ENCODE results near the gene PSMG3.
A peak's percentile ranks its signal among the peaks of the same experiment; 100 is the strongest.

PSMG3 gene, protein sequence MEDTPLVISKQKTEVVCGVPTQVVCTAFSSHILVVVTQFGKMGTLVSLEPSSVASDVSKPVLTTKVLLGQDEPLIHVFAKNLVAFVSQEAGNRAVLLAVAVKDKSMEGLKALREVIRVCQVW

DNA sequence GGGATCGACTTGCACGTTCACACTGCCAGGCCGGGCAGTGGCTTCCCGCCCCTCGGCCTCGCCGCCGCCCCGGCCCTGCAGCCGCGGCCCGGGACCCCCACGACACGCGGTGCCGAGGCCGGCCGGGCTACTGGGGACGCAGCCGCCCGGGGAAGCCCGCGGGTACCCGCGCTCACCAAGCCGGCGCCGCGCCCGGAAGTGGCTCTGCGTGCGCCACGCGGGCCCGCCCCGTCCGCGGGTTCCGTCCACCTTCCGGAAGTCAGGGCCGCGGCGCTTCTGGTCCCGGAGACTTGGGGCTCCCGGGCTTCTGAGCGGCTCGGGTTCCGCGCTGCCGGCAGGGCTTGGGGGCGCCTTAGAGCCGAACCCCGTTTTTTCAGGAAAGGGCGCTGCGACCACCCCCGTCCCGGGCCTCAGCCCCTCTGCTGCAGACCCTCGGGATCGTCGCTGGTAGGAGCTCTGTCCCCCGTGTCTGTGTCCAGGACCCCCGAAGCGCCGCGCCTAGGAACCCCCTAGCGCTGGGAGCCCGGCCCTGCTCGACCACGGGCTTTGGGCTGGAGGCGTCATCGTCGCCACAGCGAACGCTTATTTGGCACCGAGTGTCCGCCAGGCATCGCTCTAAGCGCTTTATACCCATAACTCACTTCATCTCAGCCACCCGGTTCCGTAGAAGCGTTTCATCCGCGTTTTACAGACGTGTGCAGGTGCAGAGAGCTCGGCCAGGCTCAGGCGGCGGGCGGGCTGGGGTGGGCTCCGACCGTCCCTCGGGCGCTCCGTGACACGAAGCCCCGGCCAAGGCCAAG, at the start of gene PSMG3:
PSMG3 (minus strand) TSS at position 200 of the 800 bp plus-strand sequence. CDS start 693 bp downstream, outside the sequence.
- Histone ChIP-seq H3K27me3 (ENCODE audit: low read depth) (no peaks in the 10 kb centered on the region), H3K9me3 (no peaks in the 10 kb centered on the region), H3K4me1 (peaks cover 2% of the 10 kb centered on the region), H3K36me3 (replicated peaks) (peaks cover 22% of the 10 kb centered on the region), H3K4me3 (peak within 1 kb of the TSS; percentile 95)
- peak; percentile 80 to 91 for DNase-seq (ENCODE audit: low spot score in 2 of 2)
- in situ Hi-C loops (cut with MboI; ENCODE audit: low sequenced_read_pairs): no loop called here

DNA sequence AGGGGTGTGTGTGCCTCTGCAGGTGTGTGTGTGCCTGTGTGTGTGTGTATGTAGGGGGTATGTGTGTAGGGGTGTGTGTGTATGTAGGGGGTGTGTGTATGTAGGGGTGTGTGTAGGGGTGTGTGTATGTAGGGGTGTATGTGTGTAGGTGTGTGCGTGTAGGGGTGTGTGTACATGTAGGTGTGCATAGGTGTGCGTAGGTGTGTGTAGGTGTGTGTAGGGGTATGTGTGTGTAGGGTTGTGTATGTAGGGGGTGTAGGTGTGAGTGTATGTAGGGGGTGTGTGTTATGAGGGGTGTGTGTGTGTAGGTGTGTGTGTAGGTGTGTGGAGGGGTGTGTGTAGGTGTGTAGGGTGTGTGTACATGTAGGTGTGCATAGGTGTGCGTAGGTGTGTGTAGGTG, 48.6 kb upstream of the PSMG3 start:
- Histone ChIP-seq H3K9me3 (no peaks in the 10 kb centered on the region; the same call in 1 of the 2 replicates), H3K4me3 (no peak overlapping the region), H3K27me3 (ENCODE audit: low read depth) (no peaks in the 10 kb centered on the region), H3K4me1 (no peaks in the 10 kb centered on the region), H3K36me3 (replicated peaks) (no peaks in the 10 kb centered on the region)
- DNase-seq (ENCODE audit: low spot score in 2 of 2): no peak
- in situ Hi-C loops (cut with MboI; ENCODE audit: low sequenced_read_pairs): no loop called here

DNA sequence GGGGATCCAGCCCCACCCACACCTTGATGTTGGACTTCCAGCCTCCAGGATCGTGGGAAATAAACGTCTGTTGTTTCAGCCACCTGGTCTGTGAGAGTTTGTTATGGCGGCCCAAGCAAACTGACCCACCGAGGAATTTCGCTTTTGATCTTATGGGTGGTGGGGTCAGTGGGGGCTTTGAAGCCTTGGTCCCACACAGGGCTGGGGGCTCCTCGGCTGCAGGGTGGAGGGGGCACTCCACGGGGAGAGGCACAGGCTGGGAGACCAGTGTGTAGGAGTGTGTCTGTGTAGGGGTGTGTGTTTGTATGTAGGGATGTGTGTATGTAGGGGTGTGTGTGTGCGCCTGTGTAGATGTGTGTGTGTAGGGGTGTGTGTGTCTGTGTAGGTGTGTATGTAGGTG, 48.1 kb upstream of the PSMG3 start:
- no peaks in the 10 kb centered on the region for H3K4me1 ChIP-seq
- DNase-seq (ENCODE audit: low spot score in 2 of 2): no peak
- in situ Hi-C loops (cut with MboI; ENCODE audit: low sequenced_read_pairs): no loop called here
- no peaks in the 10 kb centered on the region for H3K27me3 ChIP-seq (ENCODE audit: low read depth)
- H3K4me3 ChIP-seq: no peak overlapping the region
- H3K36me3 ChIP-seq (replicated peaks): no peaks in the 10 kb centered on the region
- H3K9me3 ChIP-seq: no peaks in the 10 kb centered on the region; the same call in 1 of the 2 replicates

GRCh38 chr7:1616741-1617140, 46.9 kb upstream of the PSMG3 start:
- no peak for DNase-seq (ENCODE audit: low spot score in 2 of 2)
- in situ Hi-C loops (cut with MboI; ENCODE audit: low sequenced_read_pairs): no loop called here
- H3K4me1 ChIP-seq: no peaks in the 10 kb centered on the region
- H3K9me3 ChIP-seq: no peaks in the 10 kb centered on the region; the same call in 1 of the 2 replicates
- H3K4me3 ChIP-seq: no peak overlapping the region
- no peaks in the 10 kb centered on the region for H3K27me3 ChIP-seq (ENCODE audit: low read depth)
- no peaks in the 10 kb centered on the region for H3K36me3 ChIP-seq (replicated peaks)

DNA sequence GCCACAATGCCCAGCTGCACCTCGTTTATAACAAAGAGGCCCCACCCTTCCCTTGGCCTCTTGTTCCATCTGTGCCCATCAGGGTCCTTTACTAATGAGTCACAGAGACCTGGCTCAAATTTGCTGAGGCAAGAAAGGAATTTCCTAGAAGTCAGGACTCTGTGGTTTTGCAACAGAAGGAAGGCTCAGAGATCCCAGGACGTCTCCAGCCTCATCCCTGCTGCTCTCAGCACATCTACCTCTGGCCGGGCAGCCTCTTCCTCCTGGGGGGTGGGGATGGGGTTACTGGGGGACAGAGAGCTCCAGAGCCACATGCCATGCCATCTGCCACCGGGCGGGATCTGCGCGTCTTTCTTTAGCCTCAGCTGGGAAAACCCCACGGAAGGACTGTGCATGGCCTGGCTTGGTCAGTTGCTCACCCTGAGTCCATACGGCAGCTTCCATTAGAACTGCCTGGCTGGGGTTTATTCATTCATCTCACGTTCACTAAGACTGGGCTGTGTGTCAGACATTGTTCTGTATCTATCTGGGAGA, 41.9 kb upstream of the PSMG3 start:
- no peaks in the 10 kb centered on the region for H3K27me3 ChIP-seq (ENCODE audit: low read depth)
- no peaks in the 10 kb centered on the region for H3K4me1 ChIP-seq
- H3K36me3 ChIP-seq (replicated peaks): no peaks in the 10 kb centered on the region
- in situ Hi-C loops (cut with MboI; ENCODE audit: low sequenced_read_pairs): no loop called here
- H3K9me3 ChIP-seq: no peaks in the 10 kb centered on the region
- no peak for DNase-seq (ENCODE audit: low spot score in 2 of 2)
- H3K4me3 ChIP-seq: no peak overlapping the region

GRCh38 chr7:1610678-1611302, 41.0 kb upstream of the PSMG3 start:
- Histone ChIP-seq H3K4me1 (no peaks in the 10 kb centered on the region), H3K4me3 (no peak overlapping the region), H3K9me3 (no peaks in the 10 kb centered on the region), H3K36me3 (replicated peaks) (no peaks in the 10 kb centered on the region), H3K27me3 (ENCODE audit: low read depth) (peaks cover 5% of the 10 kb centered on the region; the same call in 1 of the 2 replicates)
- no peak for DNase-seq (ENCODE audit: low spot score in 2 of 2)
- in situ Hi-C loops (cut with MboI; ENCODE audit: low sequenced_read_pairs): no loop called here

GRCh38 chr7:1610013-1610677, 40.3 kb upstream of the PSMG3 start:
- Histone ChIP-seq H3K4me1 (no peaks in the 10 kb centered on the region), H3K4me3 (no peak overlapping the region), H3K27me3 (ENCODE audit: low read depth) (peaks cover 8% of the 10 kb centered on the region; the same call in 1 of the 2 replicates), H3K36me3 (replicated peaks) (no peaks in the 10 kb centered on the region), H3K9me3 (no peaks in the 10 kb centered on the region)
- no peak for DNase-seq (ENCODE audit: low spot score in 2 of 2)
- in situ Hi-C loops (cut with MboI; ENCODE audit: low sequenced_read_pairs): no loop called here

GRCh38 chr7:1609023-1609422, 39.2 kb upstream of the PSMG3 start:
- in situ Hi-C loops (cut with MboI; ENCODE audit: low sequenced_read_pairs): no loop called here
- H3K9me3 ChIP-seq: no peaks in the 10 kb centered on the region
- DNase-seq (ENCODE audit: low spot score in 2 of 2): no peak
- no peaks in the 10 kb centered on the region for H3K4me1 ChIP-seq
- no peaks in the 10 kb centered on the region for H3K36me3 ChIP-seq (replicated peaks)
- H3K4me3 ChIP-seq: no peak overlapping the region
- peaks cover 8% of the 10 kb centered on the region; the same call in 1 of the 2 replicates for H3K27me3 ChIP-seq (ENCODE audit: low read depth)

GRCh38 chr7:1608318-1608717, 38.5 kb upstream of the PSMG3 start:
- H3K9me3 ChIP-seq: no peaks in the 10 kb centered on the region
- in situ Hi-C loops (cut with MboI; ENCODE audit: low sequenced_read_pairs): no loop called here
- no peak overlapping the region for H3K4me3 ChIP-seq
- no peaks in the 10 kb centered on the region for H3K36me3 ChIP-seq (replicated peaks)
- no peak for DNase-seq (ENCODE audit: low spot score in 2 of 2)
- no peaks in the 10 kb centered on the region for H3K4me1 ChIP-seq
- H3K27me3 ChIP-seq (ENCODE audit: low read depth): peaks cover 8% of the 10 kb centered on the region; the same call in 1 of the 2 replicates

DNA sequence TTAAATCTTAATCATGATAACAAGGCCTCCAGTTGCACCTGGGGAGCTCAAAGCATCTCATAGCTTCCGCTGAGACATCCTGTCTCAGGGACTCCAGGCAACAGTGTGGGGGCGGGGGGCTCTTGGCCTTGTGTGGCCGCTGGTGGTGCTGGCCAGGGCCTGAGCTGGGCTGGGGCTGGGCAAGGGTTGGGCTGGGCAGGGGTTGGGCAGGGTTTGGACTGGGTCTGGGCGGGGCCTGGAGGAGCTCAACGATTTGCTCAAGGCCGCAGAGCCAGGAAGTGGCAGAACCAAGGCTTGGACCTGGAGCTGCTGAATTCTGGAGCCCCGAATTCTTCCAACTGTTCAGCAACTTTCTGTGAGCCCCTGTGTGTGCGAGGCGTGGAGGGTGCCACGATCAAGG, 37.9 kb upstream of the PSMG3 start:
- Histone ChIP-seq H3K27me3 (ENCODE audit: low read depth) (peaks cover 8% of the 10 kb centered on the region; the same call in 1 of the 2 replicates), H3K4me3 (no peak overlapping the region), H3K9me3 (no peaks in the 10 kb centered on the region), H3K4me1 (no peaks in the 10 kb centered on the region), H3K36me3 (replicated peaks) (no peaks in the 10 kb centered on the region)
- in situ Hi-C loops (cut with MboI; ENCODE audit: low sequenced_read_pairs): no loop called here
- DNase-seq (ENCODE audit: low spot score in 2 of 2): no peak

DNA sequence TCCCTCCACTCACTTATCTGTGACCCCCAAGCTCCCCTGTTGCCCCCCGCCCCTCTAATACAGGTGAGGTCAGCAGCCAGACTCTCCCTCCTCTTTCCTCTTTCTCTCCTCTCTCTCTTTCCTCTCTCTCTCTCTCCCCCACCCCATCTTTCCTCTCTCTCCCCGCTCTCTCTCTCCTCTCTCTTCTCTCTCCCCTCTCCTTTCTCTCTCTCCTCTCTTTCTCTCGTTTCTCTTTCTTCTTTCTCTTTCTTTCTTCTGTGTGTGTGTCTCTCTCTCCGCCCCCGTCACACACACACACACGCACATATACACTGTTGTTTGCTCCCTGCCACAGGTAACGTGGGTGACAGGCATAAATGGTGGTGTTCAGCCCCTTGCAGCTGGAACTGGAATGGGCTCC, 37.2 kb upstream of the PSMG3 start:
- peaks cover 8% of the 10 kb centered on the region; the same call in 1 of the 2 replicates for H3K27me3 ChIP-seq (ENCODE audit: low read depth)
- no peaks in the 10 kb centered on the region for H3K36me3 ChIP-seq (replicated peaks)
- H3K9me3 ChIP-seq: no peaks in the 10 kb centered on the region
- H3K4me3 ChIP-seq: no peak overlapping the region
- DNase-seq (ENCODE audit: low spot score in 2 of 2): no peak
- no peaks in the 10 kb centered on the region for H3K4me1 ChIP-seq
- in situ Hi-C loops (cut with MboI; ENCODE audit: low sequenced_read_pairs): no loop called here

GRCh38 chr7:1604383-1604782, 34.6 kb upstream of the PSMG3 start:
- no peak overlapping the region for H3K4me3 ChIP-seq
- H3K4me1 ChIP-seq: no peaks in the 10 kb centered on the region
- in situ Hi-C loops (cut with MboI; ENCODE audit: low sequenced_read_pairs): no loop called here
- no peaks in the 10 kb centered on the region for H3K9me3 ChIP-seq
- DNase-seq (ENCODE audit: low spot score in 2 of 2): no peak
- H3K36me3 ChIP-seq (replicated peaks): no peaks in the 10 kb centered on the region
- peaks cover 8% of the 10 kb centered on the region; the same call in 1 of the 2 replicates for H3K27me3 ChIP-seq (ENCODE audit: low read depth)

GRCh38 chr7:1603346-1604225, 33.8 kb upstream of the PSMG3 start:
- H3K27me3 ChIP-seq (ENCODE audit: low read depth): peaks cover 8% of the 10 kb centered on the region; the same call in 1 of the 2 replicates
- no peaks in the 10 kb centered on the region for H3K9me3 ChIP-seq
- in situ Hi-C loops (cut with MboI; ENCODE audit: low sequenced_read_pairs): no loop called here
- H3K4me1 ChIP-seq: no peaks in the 10 kb centered on the region
- H3K4me3 ChIP-seq: no peak overlapping the region
- H3K36me3 ChIP-seq (replicated peaks): no peaks in the 10 kb centered on the region
- DNase-seq (ENCODE audit: low spot score in 2 of 2): no peak
